Kidney epithelial cell (primary cell): ENCODE measurements around the gene EFCAB7. TPM values are rescaled to one million over a fixed set of nuclear protein-coding genes. Genes with fewer than 3 reads are reported as not detected.

Experiments used
- DNase-seq: peaks from one replicate; pipeline ENCODE4 v3.0.0-alpha.2; 2010; ENCODE audit warnings: low read depth
- H3K27me3 ChIP-seq: 2 replicates; pipeline ENCODE4 v1.6.0; 2011; ENCODE audit warnings: low read length; ENCODE audit not compliant: control insufficient read depth, insufficient read depth
- H3K36me3 ChIP-seq: 2 replicates; pipeline ENCODE4 v1.5.1; 2011; ENCODE audit warnings: low read length; ENCODE audit not compliant: control insufficient read depth, insufficient read depth
- H3K4me3 ChIP-seq: 2 replicates; pipeline ENCODE4 v1.5.1; 2011; ENCODE audit warnings: low read depth, mild to moderate bottlenecking, control low read depth, low read length
- CTCF ChIP-seq: IDR thresholded peaks from 2 replicates; pipeline ENCODE4 v1.5.1; 2011; ENCODE audit warnings: mild to moderate bottlenecking, moderate library complexity, low read length, control low read depth, inconsistent platforms; ENCODE audit not compliant: insufficient read depth, poor library complexity, severe bottlenecking
- total RNA-seq: library from RNA; depleted of rRNA; stranded (reverse); fragments of >200 nt; gene quantifications from 2 replicates; pipeline ENCODE4 v1.2.3, GENCODE V29; 2015

Gene EFCAB7
- total RNA-seq: 3.8 and 5.8 TPM in 2 replicates

GRCh38 chr1:63522891-63523728 is at the start of gene EFCAB7, which contains the start of gene ITGB3BP:
Gene EFCAB7, plus strand, starts transcription at chr1:63523525. Its CDS starts 2,048 bp downstream, at chr1:63525573.
Gene ITGB3BP, minus strand, starts transcription at chr1:63523225. Its CDS starts 92 bp downstream, at chr1:63523133.
- DNase-seq: peak; percentile 90
- TF ChIP-seq CTCF: no peak
- no peaks in the 10 kb centered on the region for H3K36me3 ChIP-seq
- no peaks in the 10 kb centered on the region for H3K27me3 ChIP-seq
- H3K4me3 ChIP-seq: peak within 1 kb of the TSS; percentile 79

- H3K4me3 ChIP-seq: no peak overlapping the region
- H3K36me3 ChIP-seq: no peaks in the 10 kb centered on the region
- H3K27me3 ChIP-seq: no peaks in the 10 kb centered on the region
- DNase-seq: no peak
- TF ChIP-seq CTCF: no peak
Measured at GRCh38 chr1:63475761-63476160, 47.6 kb upstream of the EFCAB7 start.

- TF ChIP-seq CTCF: no peak
- Histone ChIP-seq H3K4me3 (no peak overlapping the region), H3K27me3 (no peaks in the 10 kb centered on the region), H3K36me3 (no peaks in the 10 kb centered on the region)
- no peak for DNase-seq
Measured at GRCh38 chr1:63480057-63480456, 43.3 kb upstream of the EFCAB7 start.

GRCh38 chr1:63486629-63487028 is 36.7 kb upstream of the EFCAB7 start:
- Histone ChIP-seq H3K27me3 (no peaks in the 10 kb centered on the region), H3K36me3 (no peaks in the 10 kb centered on the region), H3K4me3 (no peak overlapping the region)
- no peak for DNase-seq
- no peak for TF ChIP-seq CTCF

- no peaks in the 10 kb centered on the region for H3K27me3 ChIP-seq
- H3K4me3 ChIP-seq: no peak overlapping the region
- H3K36me3 ChIP-seq: no peaks in the 10 kb centered on the region
- no peak for DNase-seq
- TF ChIP-seq CTCF: no peak
Measured at GRCh38 chr1:63487336-63488065, 35.8 kb upstream of the EFCAB7 start.
